Prostate gland (tissue), 2 donors: ENCODE results near the gene B3GALT4. TPM values are rescaled to one million over a fixed set of nuclear protein-coding genes. Genes with fewer than 3 reads are reported as not detected.
A peak's percentile ranks its signal among the peaks of the same experiment; 100 is the strongest.

Source experiments
- DNase-seq: peaks from one replicate; pipeline ENCODE4 v3.0.0-alpha.2; 2019; ENCODE audit warnings: low spot score
- H3K27ac ChIP-seq, 2 donors: fragments of 200-600 bp; sonication (generic); 2 replicates each; pipeline ENCODE4 v1.5.1; 2017 to 2019
- H3K27me3 ChIP-seq: fragments of 200-600 bp; sonication (generic); replicated peaks from 2 replicates; pipeline ENCODE4 v1.5.1; 2019; ENCODE audit not compliant: insufficient read depth
- H3K36me3 ChIP-seq, 2 donors: fragments of 200-600 bp; sonication (generic); 1 replicate in 1 of 2; 2 replicates in 1 of 2; pipeline versions ENCODE4 v1.5.1 to v1.8.1; 2017 to 2019
- H3K4me1 ChIP-seq: fragments of 200-600 bp; sonication (generic); replicated peaks from 2 replicates; pipeline ENCODE4 v1.5.1; 2019
- H3K4me3 ChIP-seq, 2 donors: fragments of 200-600 bp; sonication (generic); 2 replicates each; pipeline ENCODE4 v1.5.1; 2017 to 2019
- H3K9me3 ChIP-seq: fragments of 200-600 bp; sonication (generic); 2 replicates; pipeline ENCODE4 v1.5.1; 2017
- POLR2A ChIP-seq: fragments of 450-650 bp; IDR thresholded peaks from one replicate; pipeline ENCODE4 v1.6.1; 2016; ENCODE audit warnings: antibody characterized with exemption, mild to moderate bottlenecking
- POLR2AphosphoS5 ChIP-seq: sonication (generic); formaldehyde crosslinking; IDR thresholded peaks from one replicate; pipeline ENCODE4 v1.6.1; 2017; ENCODE audit warnings: antibody characterized with exemption
- WGBS: methylation state at CpG from one replicate; pipeline ENCODE4 v1.1.5; 2018; 5-methylcytosine and 5-hydroxymethylcytosine counted together
- intact Hi-C: fragments of 100-400 bp; cut with DNase I; formaldehyde crosslinking; loops from one replicate; pipeline ENCODE4 v1.14.2; 2022
- total RNA-seq, 2 donors: library from RNA; depleted of rRNA; stranded (reverse); fragments of >200 nt; gene quantifications; one replicate each; pipeline ENCODE4 v1.1.0, GENCODE V29; 2016
- TF ChIP-seq, protein P1 (sequence below), 4 experiments: fragments of 200-600 bp in 2 of 4; fragments of 450-650 bp in 2 of 4; sonication (generic) in 2 of 4; IDR thresholded peaks; 1 replicate in 3 of 4; 2 replicates in 1 of 4; pipeline ENCODE4 v1.5.1; 2016 to 2019; ENCODE audit warnings: antibody characterized with exemption in 4 of 4, mild to moderate bottlenecking in 2 of 4, moderate library complexity in 2 of 4

B3GALT4 gene
- total RNA-seq, 2 donors from 2014 or later, result 15.8 to 21.4 TPM

DNA sequence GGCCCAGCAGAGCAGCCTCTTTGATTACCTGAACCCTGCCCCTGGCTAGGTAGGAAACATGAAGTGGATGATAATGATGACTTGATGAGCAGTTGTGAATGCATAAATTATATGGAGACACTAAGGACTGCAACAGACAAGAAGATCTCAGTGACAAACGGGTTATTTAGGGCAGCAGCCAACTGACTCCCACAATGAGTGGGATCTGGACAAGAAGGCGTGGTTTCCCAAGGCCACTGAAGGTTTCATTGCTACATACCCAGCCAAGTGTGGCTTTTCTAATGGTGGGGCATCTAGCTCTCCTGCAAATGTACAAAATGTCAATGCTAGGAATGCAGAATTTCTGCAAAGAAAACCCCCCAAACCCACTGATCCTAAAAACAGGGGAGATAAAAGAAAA is 39.2 kb upstream of the B3GALT4 start:
- no peaks in the 10 kb centered on the region for H3K4me1 ChIP-seq

DNA sequence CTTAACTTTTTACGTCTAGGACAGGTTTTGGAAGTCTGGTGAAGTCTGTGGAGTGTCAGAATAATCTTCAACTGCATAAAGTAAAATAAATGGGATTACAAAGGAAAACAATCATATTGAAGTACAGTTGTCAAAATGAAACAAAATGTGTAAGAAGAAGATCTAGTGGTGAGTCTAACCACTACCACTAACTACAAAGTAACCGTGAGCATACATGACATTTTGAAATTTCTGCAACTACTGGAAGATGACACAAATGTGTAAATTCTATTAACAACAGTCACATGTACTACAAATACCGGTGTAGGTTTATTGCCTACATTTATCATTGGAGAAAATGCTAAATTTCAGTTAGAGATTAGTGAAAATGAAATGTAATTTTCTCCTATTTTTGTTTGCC is 35.0 kb upstream of the B3GALT4 start:
- Histone ChIP-seq H3K4me3 (no peak overlapping the region), H3K9me3 (no peaks in the 10 kb centered on the region), H3K27ac (no peak overlapping the region), H3K4me1 (no peaks in the 10 kb centered on the region), H3K27me3 (peaks cover 2% of the 10 kb centered on the region), H3K36me3 (no peaks in the 10 kb centered on the region)
- DNase-seq, result no peak
- TF ChIP-seq POLR2A, result no peak
- TF ChIP-seq, protein P1, sequence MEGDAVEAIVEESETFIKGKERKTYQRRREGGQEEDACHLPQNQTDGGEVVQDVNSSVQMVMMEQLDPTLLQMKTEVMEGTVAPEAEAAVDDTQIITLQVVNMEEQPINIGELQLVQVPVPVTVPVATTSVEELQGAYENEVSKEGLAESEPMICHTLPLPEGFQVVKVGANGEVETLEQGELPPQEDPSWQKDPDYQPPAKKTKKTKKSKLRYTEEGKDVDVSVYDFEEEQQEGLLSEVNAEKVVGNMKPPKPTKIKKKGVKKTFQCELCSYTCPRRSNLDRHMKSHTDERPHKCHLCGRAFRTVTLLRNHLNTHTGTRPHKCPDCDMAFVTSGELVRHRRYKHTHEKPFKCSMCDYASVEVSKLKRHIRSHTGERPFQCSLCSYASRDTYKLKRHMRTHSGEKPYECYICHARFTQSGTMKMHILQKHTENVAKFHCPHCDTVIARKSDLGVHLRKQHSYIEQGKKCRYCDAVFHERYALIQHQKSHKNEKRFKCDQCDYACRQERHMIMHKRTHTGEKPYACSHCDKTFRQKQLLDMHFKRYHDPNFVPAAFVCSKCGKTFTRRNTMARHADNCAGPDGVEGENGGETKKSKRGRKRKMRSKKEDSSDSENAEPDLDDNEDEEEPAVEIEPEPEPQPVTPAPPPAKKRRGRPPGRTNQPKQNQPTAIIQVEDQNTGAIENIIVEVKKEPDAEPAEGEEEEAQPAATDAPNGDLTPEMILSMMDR (IDR thresholded peaks at IDR 0.05), result no peak
- no peak for TF ChIP-seq POLR2AphosphoS5
- intact Hi-C loops, result loop anchor here (10.0 kb wide), 1 partner anchor 117 kb away; no protein-coding TSS in a partner anchor
- 53% methylated on average over 3 of the region's 3 CpGs for WGBS

More for the DNA sequence above, 39.2 kb upstream of the B3GALT4 start:
- H3K4me3 ChIP-seq, result no peak overlapping the region
- H3K36me3 ChIP-seq, result no peaks in the 10 kb centered on the region
- TF ChIP-seq POLR2A, result no peak
- TF ChIP-seq, protein P1 (IDR thresholded peaks at IDR 0.05), result no peak
- TF ChIP-seq POLR2AphosphoS5, result no peak
- WGBS, result 63% methylated on average over 2 of the region's 2 CpGs
- H3K9me3 ChIP-seq, result no peaks in the 10 kb centered on the region
- no peak for DNase-seq
- intact Hi-C loops, result no loop called here
- peaks cover 5% of the 10 kb centered on the region for H3K27me3 ChIP-seq
- H3K27ac ChIP-seq, result no peak overlapping the region

DNA sequence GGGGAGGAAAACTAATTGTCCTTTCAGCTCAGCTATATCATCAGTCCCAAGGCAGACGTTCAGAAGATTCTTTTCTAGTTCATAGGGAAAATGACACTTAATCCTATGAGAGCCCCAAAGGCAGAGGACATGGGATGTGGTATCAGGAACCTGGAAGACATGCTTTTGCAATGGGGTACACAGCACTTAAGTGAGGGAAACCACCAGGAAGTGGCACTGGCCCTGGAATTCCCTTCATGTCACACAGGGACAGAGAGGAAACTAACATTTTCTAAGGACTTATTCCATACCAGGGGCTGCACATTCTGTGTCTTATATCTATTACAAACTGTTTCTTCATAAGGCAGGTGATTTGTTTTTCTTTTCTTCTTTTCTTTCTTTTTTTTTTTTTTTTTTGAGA is 33.4 kb upstream of the B3GALT4 start:
- no peak for DNase-seq
- no peaks in the 10 kb centered on the region for H3K4me1 ChIP-seq
- WGBS, result 44% methylated on average over 1 of the region's 1 CpG
- intact Hi-C loops, result loop anchor here (10.0 kb wide), 1 partner anchor 119 kb away; no protein-coding TSS in a partner anchor
- no peak overlapping the region for H3K4me3 ChIP-seq
- no peak for TF ChIP-seq POLR2AphosphoS5
- TF ChIP-seq, protein P1 (IDR thresholded peaks at IDR 0.05), result no peak
- no peak overlapping the region for H3K27ac ChIP-seq
- peaks cover 2% of the 10 kb centered on the region for H3K27me3 ChIP-seq
- no peaks in the 10 kb centered on the region for H3K9me3 ChIP-seq
- no peaks in the 10 kb centered on the region for H3K36me3 ChIP-seq

DNA sequence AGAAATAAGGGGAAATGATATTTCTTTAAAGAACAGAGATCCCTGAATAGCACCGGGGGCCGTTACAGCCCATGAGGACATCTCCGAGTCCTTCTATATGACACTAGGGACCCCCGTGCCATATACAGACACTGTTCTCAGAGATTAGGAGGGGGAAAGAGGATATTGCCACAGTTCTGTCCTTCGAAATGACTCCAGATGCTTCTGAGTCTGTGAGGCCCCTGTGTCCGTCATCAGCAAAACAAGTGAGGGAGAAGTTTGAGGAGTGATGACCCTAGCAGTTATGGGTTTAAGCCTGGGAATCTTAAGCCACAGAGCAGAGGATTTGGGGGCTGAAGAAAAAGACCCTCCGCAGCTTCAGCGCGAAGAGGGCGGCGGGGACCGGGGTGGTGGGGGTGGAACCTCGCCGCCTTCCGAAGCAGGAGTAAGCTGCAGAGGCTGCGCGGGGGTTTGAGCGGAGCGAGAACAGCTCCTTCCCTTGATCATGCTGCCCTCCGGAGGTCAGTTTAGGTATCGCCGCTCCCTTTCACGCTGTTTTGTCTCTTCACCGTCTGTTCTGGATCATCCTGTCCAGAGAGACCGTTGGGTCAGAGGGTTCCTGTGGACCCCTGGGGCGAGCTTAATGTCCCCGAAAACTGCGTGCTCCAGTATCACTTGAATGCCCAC is 28.8 kb upstream of the B3GALT4 start:
- DNase-seq, result peak; percentile 88
- TF ChIP-seq POLR2A, result no peak
- TF ChIP-seq POLR2AphosphoS5, result peak; percentile 71
- TF ChIP-seq, protein P1 (IDR thresholded peaks at IDR 0.05), result peak; percentile 89 to 98 (median 94)
- WGBS, result 1% methylated on average over 28 of the region's 28 CpGs
- intact Hi-C loops, result loop anchor here (1.0 to 10.0 kb wide), 4 partner anchors 47 to 233 kb away; partner anchors contain the start of genes RXRB and SLC39A7
- Histone ChIP-seq H3K36me3 (no peaks in the 10 kb centered on the region), H3K27ac (peak overlapping the region; percentile 88 to 91), H3K4me1 (no peaks in the 10 kb centered on the region), H3K9me3 (no peaks in the 10 kb centered on the region), H3K27me3 (no peaks in the 10 kb centered on the region), H3K4me3 (peak overlapping the region; percentile 41 to 44)

DNA sequence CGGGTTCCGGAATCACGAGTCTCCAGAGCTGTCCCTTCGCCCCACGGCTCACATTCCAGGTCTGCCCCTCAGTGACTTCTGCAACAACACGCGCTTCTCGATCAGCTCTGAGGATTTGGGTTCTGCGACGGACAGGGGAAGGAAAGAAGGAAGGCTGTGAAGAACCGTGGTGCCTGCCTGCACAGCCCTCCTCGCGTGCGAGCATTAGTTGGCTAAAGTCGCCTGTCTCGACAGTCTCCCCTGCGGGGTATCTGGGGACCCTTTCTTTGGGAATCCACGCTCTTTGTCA is 28.3 kb upstream of the B3GALT4 start:
- H3K27ac ChIP-seq, result peak overlapping the region; percentile 88 to 91
- no peak for TF ChIP-seq POLR2A
- TF ChIP-seq, protein P1 (IDR thresholded peaks at IDR 0.05), result no peak
- TF ChIP-seq POLR2AphosphoS5, result no peak
- no peaks in the 10 kb centered on the region for H3K36me3 ChIP-seq
- peak overlapping the region; percentile 41 to 44 for H3K4me3 ChIP-seq
- intact Hi-C loops, result loop anchor here (1.0 to 10.0 kb wide), 4 partner anchors 48 to 234 kb away; partner anchors contain the start of genes RXRB and SLC39A7
- no peaks in the 10 kb centered on the region for H3K9me3 ChIP-seq
- no peaks in the 10 kb centered on the region for H3K4me1 ChIP-seq
- 0% methylated on average over 18 of the region's 18 CpGs for WGBS
- DNase-seq, result no peak
- H3K27me3 ChIP-seq, result no peaks in the 10 kb centered on the region
